K562 (cell line): Measurements from ENCODE around the gene HAPLN2. TPM values are rescaled to one million over a fixed set of nuclear protein-coding genes. Genes with fewer than 3 reads are reported as not detected.

ENCODE experiments used
- CREB1 ChIP-seq, 2 experiments: sonication (generic) in 1 of 2; formaldehyde crosslinking in 1 of 2; IDR thresholded peaks; 2 replicates each; pipeline versions ENCODE4 v1.6.1 to v1.8.0; 2012 to 2022; ENCODE audit warnings: inconsistent platforms in 1 of 2, mild to moderate bottlenecking in 1 of 2, missing genetic modification reagents in 1 of 2, moderate library complexity in 1 of 2
- ESRRA ChIP-seq: fragments of 450-650 bp; IDR thresholded peaks from 2 replicates; pipeline ENCODE4 v1.6.1; 2014; ENCODE audit warnings: low read depth, mild to moderate bottlenecking, moderate library complexity, borderline replicate concordance
- HDAC1 ChIP-seq, 2 experiments: fragments of 450-650 bp; IDR thresholded peaks; 2 replicates each; pipeline ENCODE4 v1.6.1; 2016 to 2017; ENCODE audit warnings: inconsistent platforms in 1 of 2, mild to moderate bottlenecking in 1 of 2, moderate library complexity in 1 of 2
- MYC ChIP-seq, 2 experiments: fragments of 250-450 bp in 1 of 2; sonication (Bioruptor Pico) in 1 of 2; IDR thresholded peaks; 2 replicates each; pipeline versions ENCODE4 v1.5.1 to v1.6.1; 2012 to 2021; ENCODE audit warnings: low read depth in 2 of 2, borderline replicate concordance in 1 of 2, improper control_type of control experiment in 1 of 2, low read length in 1 of 2, mild to moderate bottlenecking in 1 of 2, moderate library complexity in 1 of 2
- PHF21A ChIP-seq: fragments of 450-650 bp; IDR thresholded peaks from 2 replicates; pipeline ENCODE4 v1.6.1; 2017; ENCODE audit warnings: low read depth, borderline replicate concordance
- PPARD ChIP-seq: fragments of 250-450 bp; sonication (Bioruptor Pico); IDR thresholded peaks from 2 replicates; pipeline ENCODE4 v1.8.0; 2022; ENCODE audit warnings: inconsistent platforms, mild to moderate bottlenecking, moderate library complexity
- SIN3A ChIP-seq, 2 experiments: fragments of 150-350 bp in 1 of 2; IDR thresholded peaks; 2 replicates each; pipeline ENCODE4 v1.6.1; 2011 to 2016; ENCODE audit warnings: borderline replicate concordance in 2 of 2, low read depth in 2 of 2, low read length in 2 of 2, mild to moderate bottlenecking in 2 of 2, moderate library complexity in 2 of 2; ENCODE audit not compliant: control insufficient read depth in 1 of 2
- SRF ChIP-seq, 2 experiments: fragments of 250-450, 450-650 bp in 1 of 2; sonication (Bioruptor Pico) in 1 of 2; sonication (generic) in 1 of 2; formaldehyde crosslinking; IDR thresholded peaks; 2 replicates each; pipeline versions ENCODE4 v1.5.0 to v1.5.1; 2020 to 2022; ENCODE audit warnings: mild to moderate bottlenecking in 1 of 2, missing genetic modification reagents in 1 of 2
- TBL1XR1 ChIP-seq, 2 experiments: IDR thresholded peaks; 2 replicates each; pipeline ENCODE4 v1.6.1; 2012; ENCODE audit warnings: improper control_type of control experiment in 2 of 2, low read length in 2 of 2, mild to moderate bottlenecking in 1 of 2
- ZNF274 ChIP-seq: IDR thresholded peaks from 2 replicates; pipeline ENCODE4 v1.6.1; 2011; ENCODE audit warnings: low read depth, mild to moderate bottlenecking, low read length, moderate library complexity, borderline replicate concordance
- polyA plus RNA-seq, 8 experiments: library from polyadenylated mRNA; depleted of rRNA in 4 of 8; stranded (reverse) in 5 of 8; unstranded in 3 of 8; fragments of >200 nt; fragmentation: Nextera tagmentation in 2 of 8; fragmentation: Illumina TruSeq in 1 of 8; extraction: Ambion mirVana in 2 of 8; extraction: Trizol in 1 of 8; gene quantifications; 2 replicates each; pipeline versions ENCODE4 v1.2.1 to v1.2.3, GENCODE V29; 2011 to 2014; ENCODE audit warnings: inconsistent platforms in 1 of 8, missing spikeins in 1 of 8
- total RNA-seq, 7 experiments: library from RNA; depleted of rRNA in 6 of 7; stranded (reverse); fragments of >200 nt in 6 of 7; fragmentation: Illumina TruSeq in 2 of 7; extraction: Trizol in 2 of 7; gene quantifications; 2 replicates each; pipeline versions ENCODE4 v1.2.1 to v1.2.3, GENCODE V29; 2011 to 2021; ENCODE audit warnings: low replicate concordance in 1 of 7
- TF ChIP-seq, protein P1 (sequence below): fragments of 450-650 bp; IDR thresholded peaks from 2 replicates; pipeline ENCODE4 v1.6.1; 2016
- TF ChIP-seq, protein P2 (sequence below): fragments of 450-650 bp; IDR thresholded peaks from 2 replicates; pipeline ENCODE4 v1.6.1; 2016; ENCODE audit warnings: mild to moderate bottlenecking, moderate library complexity

The HAPLN2 gene
- total and polyA plus RNA-seq, 9 of the 15 experiments (the other 6 are each of a cell fraction or from before 2014, with no cell fraction given), result 0.14 to 5.2 (median 3.8) TPM; not detected in 4

DNA sequence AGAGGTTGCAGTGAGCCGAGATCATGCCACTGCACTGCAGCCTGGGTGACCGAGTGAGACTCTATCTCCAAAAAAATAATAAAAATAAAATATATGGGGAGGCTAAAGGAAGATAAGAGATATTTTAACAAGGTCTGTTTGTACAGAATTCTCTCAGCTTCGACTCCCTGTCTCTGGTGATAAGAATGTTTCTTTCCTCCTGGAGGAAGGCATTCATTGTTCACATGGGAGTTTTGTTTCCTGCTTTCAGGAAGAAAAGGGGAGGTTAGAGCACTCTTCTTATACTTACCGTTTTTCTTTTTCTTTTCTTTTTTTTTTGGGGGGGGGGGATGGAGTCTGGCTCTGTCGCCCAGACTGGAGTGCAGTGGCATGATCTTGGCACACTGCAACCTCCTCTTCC, 29.7 kb upstream of the HAPLN2 start (continued):
- TF ChIP-seq TBL1XR1 (IDR thresholded peaks at IDR 0.05; ENCODE audit: low read length in 2 of 2) (no peak), ESRRA (no peak), SRF (CRISPR knock-in tag; IDR thresholded peaks at IDR 0.05) (no peak), HDAC1 (IDR thresholded peaks at IDR 0.05) (no peak), MYC (IDR thresholded peaks at IDR 0.05; ENCODE audit: low read depth, low read length) (no peak), MYC (CRISPR knock-in tag; IDR thresholded peaks at IDR 0.05; ENCODE audit: borderline replicate concordance, low read depth) (no peak), CREB1 (IDR thresholded peaks at IDR 0.05) (no peak), CREB1 (CRISPR knock-in tag; IDR thresholded peaks at IDR 0.05) (no peak), ZNF274 (no peak), PPARD (no peak), PHF21A (no peak), SIN3A (IDR thresholded peaks at IDR 0.05; ENCODE audit: borderline replicate concordance in 2 of 2, control insufficient read depth in 1 of 2, low read depth in 2 of 2, low read length in 2 of 2) (no peak)
- TF ChIP-seq, protein P1, sequence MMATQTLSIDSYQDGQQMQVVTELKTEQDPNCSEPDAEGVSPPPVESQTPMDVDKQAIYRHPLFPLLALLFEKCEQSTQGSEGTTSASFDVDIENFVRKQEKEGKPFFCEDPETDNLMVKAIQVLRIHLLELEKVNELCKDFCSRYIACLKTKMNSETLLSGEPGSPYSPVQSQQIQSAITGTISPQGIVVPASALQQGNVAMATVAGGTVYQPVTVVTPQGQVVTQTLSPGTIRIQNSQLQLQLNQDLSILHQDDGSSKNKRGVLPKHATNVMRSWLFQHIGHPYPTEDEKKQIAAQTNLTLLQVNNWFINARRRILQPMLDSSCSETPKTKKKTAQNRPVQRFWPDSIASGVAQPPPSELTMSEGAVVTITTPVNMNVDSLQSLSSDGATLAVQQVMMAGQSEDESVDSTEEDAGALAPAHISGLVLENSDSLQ, result no peak
- TF ChIP-seq, protein P2, sequence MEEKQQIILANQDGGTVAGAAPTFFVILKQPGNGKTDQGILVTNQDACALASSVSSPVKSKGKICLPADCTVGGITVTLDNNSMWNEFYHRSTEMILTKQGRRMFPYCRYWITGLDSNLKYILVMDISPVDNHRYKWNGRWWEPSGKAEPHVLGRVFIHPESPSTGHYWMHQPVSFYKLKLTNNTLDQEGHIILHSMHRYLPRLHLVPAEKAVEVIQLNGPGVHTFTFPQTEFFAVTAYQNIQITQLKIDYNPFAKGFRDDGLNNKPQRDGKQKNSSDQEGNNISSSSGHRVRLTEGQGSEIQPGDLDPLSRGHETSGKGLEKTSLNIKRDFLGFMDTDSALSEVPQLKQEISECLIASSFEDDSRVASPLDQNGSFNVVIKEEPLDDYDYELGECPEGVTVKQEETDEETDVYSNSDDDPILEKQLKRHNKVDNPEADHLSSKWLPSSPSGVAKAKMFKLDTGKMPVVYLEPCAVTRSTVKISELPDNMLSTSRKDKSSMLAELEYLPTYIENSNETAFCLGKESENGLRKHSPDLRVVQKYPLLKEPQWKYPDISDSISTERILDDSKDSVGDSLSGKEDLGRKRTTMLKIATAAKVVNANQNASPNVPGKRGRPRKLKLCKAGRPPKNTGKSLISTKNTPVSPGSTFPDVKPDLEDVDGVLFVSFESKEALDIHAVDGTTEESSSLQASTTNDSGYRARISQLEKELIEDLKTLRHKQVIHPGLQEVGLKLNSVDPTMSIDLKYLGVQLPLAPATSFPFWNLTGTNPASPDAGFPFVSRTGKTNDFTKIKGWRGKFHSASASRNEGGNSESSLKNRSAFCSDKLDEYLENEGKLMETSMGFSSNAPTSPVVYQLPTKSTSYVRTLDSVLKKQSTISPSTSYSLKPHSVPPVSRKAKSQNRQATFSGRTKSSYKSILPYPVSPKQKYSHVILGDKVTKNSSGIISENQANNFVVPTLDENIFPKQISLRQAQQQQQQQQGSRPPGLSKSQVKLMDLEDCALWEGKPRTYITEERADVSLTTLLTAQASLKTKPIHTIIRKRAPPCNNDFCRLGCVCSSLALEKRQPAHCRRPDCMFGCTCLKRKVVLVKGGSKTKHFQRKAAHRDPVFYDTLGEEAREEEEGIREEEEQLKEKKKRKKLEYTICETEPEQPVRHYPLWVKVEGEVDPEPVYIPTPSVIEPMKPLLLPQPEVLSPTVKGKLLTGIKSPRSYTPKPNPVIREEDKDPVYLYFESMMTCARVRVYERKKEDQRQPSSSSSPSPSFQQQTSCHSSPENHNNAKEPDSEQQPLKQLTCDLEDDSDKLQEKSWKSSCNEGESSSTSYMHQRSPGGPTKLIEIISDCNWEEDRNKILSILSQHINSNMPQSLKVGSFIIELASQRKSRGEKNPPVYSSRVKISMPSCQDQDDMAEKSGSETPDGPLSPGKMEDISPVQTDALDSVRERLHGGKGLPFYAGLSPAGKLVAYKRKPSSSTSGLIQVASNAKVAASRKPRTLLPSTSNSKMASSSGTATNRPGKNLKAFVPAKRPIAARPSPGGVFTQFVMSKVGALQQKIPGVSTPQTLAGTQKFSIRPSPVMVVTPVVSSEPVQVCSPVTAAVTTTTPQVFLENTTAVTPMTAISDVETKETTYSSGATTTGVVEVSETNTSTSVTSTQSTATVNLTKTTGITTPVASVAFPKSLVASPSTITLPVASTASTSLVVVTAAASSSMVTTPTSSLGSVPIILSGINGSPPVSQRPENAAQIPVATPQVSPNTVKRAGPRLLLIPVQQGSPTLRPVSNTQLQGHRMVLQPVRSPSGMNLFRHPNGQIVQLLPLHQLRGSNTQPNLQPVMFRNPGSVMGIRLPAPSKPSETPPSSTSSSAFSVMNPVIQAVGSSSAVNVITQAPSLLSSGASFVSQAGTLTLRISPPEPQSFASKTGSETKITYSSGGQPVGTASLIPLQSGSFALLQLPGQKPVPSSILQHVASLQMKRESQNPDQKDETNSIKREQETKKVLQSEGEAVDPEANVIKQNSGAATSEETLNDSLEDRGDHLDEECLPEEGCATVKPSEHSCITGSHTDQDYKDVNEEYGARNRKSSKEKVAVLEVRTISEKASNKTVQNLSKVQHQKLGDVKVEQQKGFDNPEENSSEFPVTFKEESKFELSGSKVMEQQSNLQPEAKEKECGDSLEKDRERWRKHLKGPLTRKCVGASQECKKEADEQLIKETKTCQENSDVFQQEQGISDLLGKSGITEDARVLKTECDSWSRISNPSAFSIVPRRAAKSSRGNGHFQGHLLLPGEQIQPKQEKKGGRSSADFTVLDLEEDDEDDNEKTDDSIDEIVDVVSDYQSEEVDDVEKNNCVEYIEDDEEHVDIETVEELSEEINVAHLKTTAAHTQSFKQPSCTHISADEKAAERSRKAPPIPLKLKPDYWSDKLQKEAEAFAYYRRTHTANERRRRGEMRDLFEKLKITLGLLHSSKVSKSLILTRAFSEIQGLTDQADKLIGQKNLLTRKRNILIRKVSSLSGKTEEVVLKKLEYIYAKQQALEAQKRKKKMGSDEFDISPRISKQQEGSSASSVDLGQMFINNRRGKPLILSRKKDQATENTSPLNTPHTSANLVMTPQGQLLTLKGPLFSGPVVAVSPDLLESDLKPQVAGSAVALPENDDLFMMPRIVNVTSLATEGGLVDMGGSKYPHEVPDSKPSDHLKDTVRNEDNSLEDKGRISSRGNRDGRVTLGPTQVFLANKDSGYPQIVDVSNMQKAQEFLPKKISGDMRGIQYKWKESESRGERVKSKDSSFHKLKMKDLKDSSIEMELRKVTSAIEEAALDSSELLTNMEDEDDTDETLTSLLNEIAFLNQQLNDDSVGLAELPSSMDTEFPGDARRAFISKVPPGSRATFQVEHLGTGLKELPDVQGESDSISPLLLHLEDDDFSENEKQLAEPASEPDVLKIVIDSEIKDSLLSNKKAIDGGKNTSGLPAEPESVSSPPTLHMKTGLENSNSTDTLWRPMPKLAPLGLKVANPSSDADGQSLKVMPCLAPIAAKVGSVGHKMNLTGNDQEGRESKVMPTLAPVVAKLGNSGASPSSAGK, result no peak
